HEK293T (cell line): ENCODE data around the gene PEX7.
"Not testable (repeated sequence)": the region's sequence is repeated elsewhere in the genome, so short reads cannot be mapped to it uniquely, and the experiment has no call there.

ENCODE experiments used
- CTCF ChIA-PET: fragments of 350-600 bp; formaldehyde crosslinking; extraction: SDS; loops from one replicate; lab custom pipeline; 2021; ENCODE audit warnings: antibody characterized with exemption, inconsistent platforms; lab: Yijun Ruan, JAX
- POLR2A ChIA-PET: fragments of 350-600 bp; formaldehyde crosslinking; extraction: SDS; loops from one replicate; lab custom pipeline; 2020; ENCODE audit warnings: antibody characterized with exemption, inconsistent platforms; lab: Yijun Ruan, JAX
- DNase-seq: peaks from one replicate; pipeline ENCODE4 v3.0.0; 2012; ENCODE audit warnings: mixed read lengths; ENCODE audit errors: extremely low spot score
- ARNT ChIP-seq: fragments of 450-650 bp; IDR thresholded peaks from 2 replicates; pipeline ENCODE4 v1.6.1; 2017; ENCODE audit warnings: mild to moderate bottlenecking
- BHLHE40 ChIP-seq: fragments of 450-650 bp; IDR thresholded peaks from 2 replicates; pipeline ENCODE4 v1.6.1; 2016; ENCODE audit warnings: mild to moderate bottlenecking, moderate library complexity, borderline replicate concordance
- CTBP1 ChIP-seq: fragments of 450-650 bp; IDR thresholded peaks from 2 replicates; pipeline ENCODE4 v1.6.1; 2016; ENCODE audit warnings: borderline replicate concordance
- ELF4 ChIP-seq: fragments of 450-650 bp; IDR thresholded peaks from 2 replicates; pipeline ENCODE4 v1.6.1; 2017; ENCODE audit warnings: antibody characterized with exemption
- FOXA1 ChIP-seq: fragments of 450-650 bp; IDR thresholded peaks from 2 replicates; pipeline ENCODE4 v1.6.1; 2016; ENCODE audit warnings: mild to moderate bottlenecking
- FOXK2 ChIP-seq: fragments of 450-650 bp; IDR thresholded peaks from 2 replicates; pipeline ENCODE4 v1.6.1; 2016; ENCODE audit warnings: mild to moderate bottlenecking
- FOXM1 ChIP-seq: fragments of 450-650 bp; IDR thresholded peaks from 2 replicates; pipeline ENCODE4 v1.6.1; 2017; ENCODE audit warnings: mild to moderate bottlenecking, borderline replicate concordance
- HDGF ChIP-seq: fragments of 450-650 bp; IDR thresholded peaks from 2 replicates; pipeline ENCODE4 v1.6.1; 2017; ENCODE audit warnings: antibody characterized with exemption, borderline replicate concordance
- L3MBTL2 ChIP-seq: fragments of 450-650 bp; conservative IDR thresholded peaks from 2 replicates; pipeline ENCODE4 v1.6.1; 2016; ENCODE audit warnings: mild to moderate bottlenecking
- LEF1 ChIP-seq: fragments of 450-650 bp; IDR thresholded peaks from 2 replicates; pipeline ENCODE4 v1.6.1; 2017; ENCODE audit warnings: mild to moderate bottlenecking, borderline replicate concordance
- NFRKB ChIP-seq: fragments of 450-650 bp; IDR thresholded peaks from 2 replicates; pipeline ENCODE4 v1.6.1; 2016; ENCODE audit warnings: mild to moderate bottlenecking, moderate library complexity
- SP1 ChIP-seq: fragments of 450-650 bp; IDR thresholded peaks from 2 replicates; pipeline ENCODE4 v1.6.1; 2017
- SUZ12 ChIP-seq: fragments of 450-650 bp; IDR thresholded peaks from 2 replicates; pipeline ENCODE4 v1.6.1; 2016; ENCODE audit warnings: mild to moderate bottlenecking
- TARDBP ChIP-seq: fragments of 450-650 bp; IDR thresholded peaks from 2 replicates; pipeline ENCODE4 v1.6.1; 2016
- ZNF384 ChIP-seq: fragments of 450-650 bp; IDR thresholded peaks from 2 replicates; pipeline ENCODE4 v1.6.1; 2016
- TF ChIP-seq, protein P1 (sequence below): fragments of 450-650 bp; IDR thresholded peaks from 2 replicates; pipeline ENCODE4 v1.6.1; 2016

The PEX7 gene

DNA sequence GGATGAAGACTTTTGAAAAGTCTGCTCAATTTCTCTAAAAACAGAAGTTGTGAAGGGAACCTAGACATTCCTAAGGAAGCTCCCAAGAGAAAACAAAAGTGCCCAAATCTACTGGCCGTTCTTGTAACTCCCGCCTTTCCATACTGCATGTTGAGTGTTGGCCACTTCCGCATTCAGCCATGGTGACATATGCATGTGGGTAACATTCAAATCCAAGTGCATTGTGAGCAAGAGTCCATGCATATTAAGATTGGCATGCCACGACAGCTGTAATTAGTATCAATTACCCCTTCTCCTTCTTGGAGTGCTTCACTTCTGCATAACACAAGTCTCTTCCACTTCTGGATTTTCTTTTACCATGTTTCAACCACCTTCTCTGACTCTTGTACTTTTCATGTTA lies 108.1 kb downstream of the PEX7 start:
- DNase-seq = no peak
- ChIA-PET CTCF (no interaction called here), POLR2A (no interaction called here)
- TF ChIP-seq L3MBTL2 (no peak), NFRKB (no peak), BHLHE40 (no peak), ZNF384 (no peak), FOXK2 (no peak), ELF4 (no peak), ARNT (no peak), FOXA1 (no peak), LEF1 (no peak), HDGF (no peak), SP1 (no peak), TARDBP (no peak), SUZ12 (no peak), CTBP1 (no peak), FOXM1 (no peak)
- TF ChIP-seq, protein P1, sequence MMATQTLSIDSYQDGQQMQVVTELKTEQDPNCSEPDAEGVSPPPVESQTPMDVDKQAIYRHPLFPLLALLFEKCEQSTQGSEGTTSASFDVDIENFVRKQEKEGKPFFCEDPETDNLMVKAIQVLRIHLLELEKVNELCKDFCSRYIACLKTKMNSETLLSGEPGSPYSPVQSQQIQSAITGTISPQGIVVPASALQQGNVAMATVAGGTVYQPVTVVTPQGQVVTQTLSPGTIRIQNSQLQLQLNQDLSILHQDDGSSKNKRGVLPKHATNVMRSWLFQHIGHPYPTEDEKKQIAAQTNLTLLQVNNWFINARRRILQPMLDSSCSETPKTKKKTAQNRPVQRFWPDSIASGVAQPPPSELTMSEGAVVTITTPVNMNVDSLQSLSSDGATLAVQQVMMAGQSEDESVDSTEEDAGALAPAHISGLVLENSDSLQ = no peak

DNA sequence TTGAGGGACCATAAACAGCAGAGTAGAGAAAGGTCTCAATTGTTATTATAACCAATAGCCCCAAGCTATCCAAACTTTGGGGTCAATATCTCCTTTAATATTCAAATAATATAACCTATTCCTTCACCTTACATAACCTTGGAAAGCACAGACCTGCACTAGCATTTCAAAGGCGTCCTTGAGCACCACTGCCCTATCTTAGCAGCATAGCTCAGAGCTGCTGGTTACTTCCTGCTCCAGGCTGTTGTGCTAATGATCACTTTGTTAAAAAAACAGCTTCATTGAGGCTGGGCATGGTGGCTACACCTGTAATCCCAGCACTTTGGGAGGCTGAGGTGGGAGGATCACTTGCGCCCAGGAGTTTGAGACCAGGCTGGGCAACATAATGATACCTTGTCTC lies 110.2 kb downstream of the PEX7 start:
- DNase-seq = no peak
- CTCF ChIA-PET = no interaction called here
- POLR2A ChIA-PET = no interaction called here
- TF ChIP-seq ARNT = no peak
- TF ChIP-seq, protein P1 = no peak
- no peak for TF ChIP-seq HDGF
- TF ChIP-seq FOXA1 = no peak
- TF ChIP-seq FOXK2 = no peak
- no peak for TF ChIP-seq NFRKB
- TF ChIP-seq BHLHE40 = no peak
- TF ChIP-seq ELF4 = no peak
- TF ChIP-seq SUZ12 = no peak
- TF ChIP-seq SP1 = no peak
- no peak for TF ChIP-seq TARDBP
- TF ChIP-seq FOXM1 = no peak
- TF ChIP-seq LEF1 = no peak
- no peak for TF ChIP-seq CTBP1
- no peak for TF ChIP-seq ZNF384
- no peak for TF ChIP-seq L3MBTL2

DNA sequence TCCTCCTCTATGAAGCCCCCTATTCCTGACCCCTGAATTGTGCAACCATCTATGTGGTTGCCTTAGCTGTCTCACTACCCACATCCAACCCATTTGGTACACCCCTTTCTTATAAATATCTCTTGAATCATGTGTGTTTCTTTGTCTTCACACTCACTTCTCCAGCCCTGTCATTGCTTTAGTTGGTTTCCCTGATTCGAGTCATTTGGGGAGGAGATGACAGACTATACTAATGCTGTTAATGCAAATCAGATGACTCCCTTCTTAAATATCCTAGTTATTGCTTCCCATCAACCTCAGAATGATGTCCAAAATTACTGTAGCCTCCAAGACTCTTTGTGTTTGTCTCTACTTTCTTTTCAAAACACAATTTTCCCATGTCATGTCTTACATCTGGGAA lies 122.7 kb downstream of the PEX7 start:
- TF ChIP-seq ARNT (no peak), HDGF (no peak), NFRKB (no peak), ELF4 (no peak), ZNF384 (no peak), SP1 (no peak), LEF1 (no peak), FOXM1 (no peak), FOXK2 (no peak), CTBP1 (no peak)
- TF ChIP-seq, protein P1 = no peak
- ChIA-PET CTCF (no interaction called here), POLR2A (no interaction called here)
- DNase-seq = no peak

DNA sequence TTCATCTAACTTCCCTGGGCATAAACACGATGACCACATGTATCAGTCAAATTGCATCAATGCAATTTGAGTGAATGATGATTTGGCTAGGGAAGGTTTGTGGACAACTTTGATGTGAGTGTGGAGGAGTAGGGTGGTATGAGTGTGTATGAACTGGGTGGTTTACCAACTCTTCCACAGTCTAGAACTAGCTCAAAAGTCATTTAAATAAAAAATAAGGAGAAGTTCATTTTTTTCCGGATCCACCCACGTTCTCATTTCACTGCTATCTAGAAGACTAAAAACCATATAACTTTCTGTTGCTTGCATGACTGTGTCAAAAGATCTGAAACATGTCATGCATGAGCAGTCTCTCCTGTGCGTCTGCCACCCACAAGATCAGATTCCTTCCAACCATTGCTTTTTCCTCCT lies 123.3 kb downstream of the PEX7 start:
- DNase-seq = no peak
- no peak for TF ChIP-seq ZNF384
- TF ChIP-seq SUZ12 = no peak
- no peak for TF ChIP-seq FOXK2
- no peak for TF ChIP-seq HDGF
- no peak for TF ChIP-seq BHLHE40
- no peak for TF ChIP-seq ARNT
- TF ChIP-seq ELF4 = no peak
- TF ChIP-seq NFRKB = no peak
- TF ChIP-seq CTBP1 = no peak
- TF ChIP-seq L3MBTL2 = no peak
- TF ChIP-seq SP1 = no peak
- TF ChIP-seq FOXM1 = no peak
- no peak for TF ChIP-seq FOXA1
- POLR2A ChIA-PET = no interaction called here
- CTCF ChIA-PET = interaction anchor here (0.6 kb wide), 1 partner anchor 152 kb away, joined by 3 read pairs; no protein-coding TSS in a partner anchor

DNA sequence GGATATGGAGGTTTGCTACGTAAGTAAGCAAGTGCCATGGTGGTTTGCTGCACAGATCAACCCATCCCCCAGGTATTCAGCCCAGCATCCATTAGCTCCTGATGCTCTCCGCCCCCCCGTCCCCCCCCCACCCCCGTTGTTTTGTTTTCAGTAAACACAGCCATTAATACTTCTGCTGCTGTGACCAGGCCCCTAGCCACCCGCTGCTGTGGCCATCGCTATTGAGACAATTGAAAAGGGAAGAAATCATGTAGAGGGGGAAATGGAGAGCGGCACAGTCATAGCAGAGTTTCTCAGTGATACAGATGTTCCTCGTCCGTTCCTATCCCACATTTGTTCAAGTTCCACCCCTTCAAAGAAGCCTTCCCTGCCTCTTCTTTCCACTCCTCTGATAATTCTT lies 124.6 kb downstream of the PEX7 start:
- CTCF ChIA-PET = no interaction called here
- no peak for TF ChIP-seq L3MBTL2
- no peak for TF ChIP-seq NFRKB
- TF ChIP-seq FOXK2 = no peak
- no peak for TF ChIP-seq ELF4
- no peak for TF ChIP-seq BHLHE40
- TF ChIP-seq HDGF = no peak
- TF ChIP-seq SP1 = no peak
- no peak for TF ChIP-seq ARNT
- TF ChIP-seq CTBP1 = no peak
- TF ChIP-seq TARDBP = no peak
- no peak for TF ChIP-seq SUZ12
- no peak for TF ChIP-seq LEF1
- TF ChIP-seq FOXM1 = no peak

DNA sequence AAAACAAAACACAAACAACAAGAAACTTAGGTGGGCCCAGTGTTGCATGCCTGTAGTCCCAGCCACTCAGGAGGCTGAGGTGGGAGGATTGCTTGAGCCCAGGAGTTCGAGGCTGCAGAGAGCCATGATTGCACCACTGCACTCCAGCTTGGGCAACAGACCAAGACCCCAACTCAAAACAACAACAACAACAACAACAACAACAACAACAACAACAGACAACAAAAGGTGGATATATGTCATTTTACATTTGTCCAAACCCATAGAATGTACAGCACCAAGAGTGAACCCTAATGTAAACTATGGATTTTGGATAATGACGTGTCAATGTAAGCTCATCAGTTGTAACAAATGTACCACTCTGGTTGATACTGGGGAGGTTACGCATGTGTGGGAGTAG lies 127.6 kb downstream of the PEX7 start:
- DNase-seq, CTCF ChIA-PET, POLR2A ChIA-PET: not testable (repeated sequence)

More for the DNA sequence above, 124.6 kb downstream of the PEX7 start:
- no peak for DNase-seq
- POLR2A ChIA-PET = no interaction called here
